Measurements from ENCODE around the gene NPIPA5. TPM values are rescaled to one million over a fixed set of nuclear protein-coding genes. Genes with fewer than 3 reads are reported as not detected.

The NPIPA5 gene
- total RNA-seq, 1 donor from 2014 or later: 1.3 TPM

Other genes with a start within 250 kb of the NPIPA5 start
- 0.33 and 0.39 TPM in 2 replicates for gene MPV17L, start 17.5 kb upstream of the NPIPA5 start, total RNA-seq
- gene BMERB1, start 56.3 kb upstream of the NPIPA5 start, total RNA-seq: 22.4 TPM in 2 replicates